Activated CD4-positive, CD25-positive, alpha-beta regulatory T cell treated with anti-CD3 and anti-CD28 coated beads, Interleukin-2, amount 50 U/mL, for 24 hours (primary cell): Measurements from ENCODE around the gene NHLRC1.

ENCODE experiments used
- ATAC-seq, 2 donors: fragments of 150-1000 bp; cut with Tn5 transposase; one replicate each; pipeline ENCODE4 v1.10.0; 2021; ENCODE audit warnings: mild to moderate bottlenecking in 1 of 2, moderate library complexity in 1 of 2

NHLRC1 gene

DNA sequence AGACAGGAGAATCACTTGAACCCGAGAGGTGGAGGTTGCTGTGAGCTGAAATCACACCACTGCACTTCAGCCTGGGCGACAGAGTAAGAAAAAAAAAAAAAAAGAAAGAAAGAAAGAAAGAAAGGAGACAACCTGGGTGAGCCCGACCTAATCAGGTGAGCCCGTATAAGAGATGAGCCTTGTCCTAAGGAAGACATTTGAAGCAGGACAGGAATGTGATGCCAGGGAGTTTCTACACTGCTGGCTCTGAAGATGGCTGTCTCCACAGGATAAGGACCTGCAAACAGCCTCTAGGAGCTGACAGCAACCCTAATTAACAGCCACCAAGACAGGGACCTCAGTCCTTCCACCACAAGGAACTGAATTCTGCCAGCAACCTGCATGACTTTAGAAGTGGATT, 41.9 kb downstream of the NHLRC1 start:
- no peak for ATAC-seq

DNA sequence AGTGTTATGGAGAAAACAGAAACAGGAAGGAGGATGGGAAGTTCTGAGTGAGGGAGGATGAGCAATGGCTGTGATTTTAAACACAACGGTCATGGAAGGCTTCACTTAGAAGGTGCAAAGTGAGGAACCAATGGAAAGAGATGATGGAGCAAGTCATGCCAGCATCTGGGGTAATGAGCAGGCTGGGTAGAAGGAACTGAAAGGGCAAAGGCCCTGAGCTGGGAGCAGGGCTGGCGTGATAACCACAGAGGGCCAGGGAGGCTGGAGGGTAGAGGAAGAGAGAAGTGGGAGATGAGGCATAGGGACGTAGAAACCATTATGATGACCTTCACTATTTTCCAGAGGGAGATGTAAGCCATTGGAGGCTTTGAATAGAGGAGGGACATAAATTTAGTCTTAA, 43.6 kb downstream of the NHLRC1 start:
- ATAC-seq = no peak

DNA sequence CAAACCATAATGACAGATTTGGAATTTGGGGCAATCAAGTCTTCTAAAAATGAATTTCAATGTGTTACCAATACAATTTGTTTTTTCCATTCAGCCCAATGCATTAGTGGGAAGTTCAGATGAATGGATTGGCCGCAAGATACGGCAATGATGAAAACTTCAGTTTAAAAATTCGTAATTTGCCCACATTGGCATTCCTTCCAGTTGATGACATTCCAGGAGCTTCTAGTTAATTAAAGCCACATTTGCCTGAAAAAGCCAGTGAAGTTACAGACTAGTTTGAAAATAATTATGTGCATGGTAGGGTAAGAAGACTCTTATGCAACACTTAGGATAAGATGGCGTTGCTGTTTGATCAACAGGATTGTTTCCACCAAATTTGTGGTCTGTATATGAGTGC, 46.2 kb downstream of the NHLRC1 start:
- ATAC-seq = no peak

DNA sequence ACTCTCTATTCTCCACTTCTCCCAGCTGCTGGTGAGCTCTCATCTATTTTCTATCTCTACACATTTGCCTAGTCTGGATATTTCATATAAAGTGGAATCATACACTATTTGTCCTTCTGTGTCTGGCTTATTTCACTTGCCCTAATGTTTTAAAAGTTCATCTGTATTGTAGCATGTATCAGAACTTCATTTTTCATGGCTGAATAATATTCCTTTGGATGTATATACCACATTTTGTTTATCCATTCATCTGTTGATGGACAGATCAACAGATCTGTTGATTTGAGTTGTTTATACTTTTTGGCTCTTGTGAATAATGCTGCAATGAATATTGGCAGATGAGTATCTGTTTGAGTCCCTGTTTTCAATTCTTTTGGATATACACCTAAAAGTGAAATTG, 49.6 kb downstream of the NHLRC1 start:
- ATAC-seq = no peak

DNA sequence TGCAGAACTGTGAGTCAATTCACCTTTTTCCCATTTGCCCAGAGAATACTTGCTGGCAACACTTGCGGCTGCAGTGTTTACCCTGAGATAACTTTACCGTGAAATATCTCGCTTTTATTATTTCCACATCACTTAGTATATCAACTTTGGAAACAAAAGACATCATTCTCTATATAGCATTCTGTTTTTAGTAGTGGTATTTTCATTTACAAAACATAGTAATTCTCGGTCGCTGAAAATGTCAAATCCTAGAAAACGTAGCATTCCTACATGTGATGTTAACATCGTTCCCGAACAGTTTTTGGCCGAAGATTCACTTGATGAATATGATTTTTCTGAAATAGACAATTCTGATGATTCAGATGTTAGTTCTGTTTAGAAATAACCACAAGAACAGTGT, 52.0 kb downstream of the NHLRC1 start:
- ATAC-seq = no peak
